Activated CD4-positive, alpha-beta T cell treated with anti-CD3 and anti-CD28 coated beads, Interleukin-2, Interleukin-4, amounts not matched to agents 100 ng/mL and 50 ng/mL, durations not matched to agents 16 hours and 8 hours (primary cell): ENCODE data around the gene RHBDL1.
"Not testable (repeated sequence)": the region's sequence is repeated elsewhere in the genome, so short reads cannot be mapped to it uniquely, and the experiment has no call there.

ENCODE experiments used
- DNase-seq: peaks from one replicate; pipeline ENCODE4 v3.0.0-alpha.2; 2020; ENCODE audit warnings: low spot score

Gene RHBDL1

GRCh38 chr16:686459-687260 is 11.2 kb downstream of the RHBDL1 start:
- DNase-seq = no peak

GRCh38 chr16:687499-687898 is 12.0 kb downstream of the RHBDL1 start:
- DNase-seq = no peak

- DNase-seq = no peak
Measured at GRCh38 chr16:689175-689897, 13.9 kb downstream of the RHBDL1 start.

GRCh38 chr16:691242-691641 is 15.8 kb downstream of the RHBDL1 start:
- DNase-seq = not testable (repeated sequence)

- DNase-seq = no peak
Measured at GRCh38 chr16:692356-693108, 17.1 kb downstream of the RHBDL1 start.

GRCh38 chr16:693364-693763 is 17.9 kb downstream of the RHBDL1 start:
- DNase-seq = no peak

- no peak for DNase-seq
Measured at GRCh38 chr16:693766-694165, 18.3 kb downstream of the RHBDL1 start.

GRCh38 chr16:694187-694862 is 18.9 kb downstream of the RHBDL1 start:
- DNase-seq = no peak

GRCh38 chr16:694863-695354 is 19.4 kb downstream of the RHBDL1 start:
- no peak for DNase-seq

GRCh38 chr16:695355-696089 is 20.1 kb downstream of the RHBDL1 start:
- peak; percentile 61 for DNase-seq

- DNase-seq = no peak
Measured at GRCh38 chr16:698911-699671, 23.6 kb downstream of the RHBDL1 start.

GRCh38 chr16:700684-701584 is 25.5 kb downstream of the RHBDL1 start:
- no peak for DNase-seq

GRCh38 chr16:702341-702740 is 26.9 kb downstream of the RHBDL1 start:
- no peak for DNase-seq

GRCh38 chr16:703406-703805 is 27.9 kb downstream of the RHBDL1 start:
- no peak for DNase-seq

- no peak for DNase-seq
Measured at GRCh38 chr16:704047-704446, 28.6 kb downstream of the RHBDL1 start.

GRCh38 chr16:704552-705380 is 29.3 kb downstream of the RHBDL1 start:
- no peak for DNase-seq

- DNase-seq = no peak
Measured at GRCh38 chr16:705431-706188, 30.1 kb downstream of the RHBDL1 start, which contains the start of gene FBXL16. Gene FBXL16, minus strand, starts transcription at chr16:705801. Its CDS starts 8,396 bp downstream, at chr16:697405.
